Keratinocyte (primary cell): ENCODE measurements around the gene ATP11A.

Experiments
- CTCF ChIP-seq, 3 experiments: IDR thresholded peaks in 1 of 3; conservative IDR thresholded peaks in 1 of 3; optimal IDR thresholded peaks in 1 of 3; 2 replicates in 2 of 3; 3 replicates in 1 of 3; pipeline versions ENCODE3 to v1.5.1; 2011; ENCODE audit warnings: low read length in 3 of 3, mild to moderate bottlenecking in 3 of 3, moderate library complexity in 2 of 3, control low read depth in 1 of 3, inconsistent platforms in 1 of 3; ENCODE audit not compliant: insufficient read depth in 2 of 3; ENCODE audit errors: extremely low read depth in 1 of 3
- EZH2 ChIP-seq: IDR thresholded peaks from one replicate; pipeline ENCODE4 v1.6.1; 2012; ENCODE audit warnings: inconsistent platforms, mild to moderate bottlenecking, low read length, moderate library complexity

- TF ChIP-seq EZH2: no peak
- TF ChIP-seq CTCF (optimal IDR thresholded peaks at IDR 0.05 in 1 of 3, IDR thresholded peaks at IDR 0.05 in 1 of 3, conservative IDR thresholded peaks at IDR 0.05 in 1 of 3; ENCODE audit: extremely low read depth in 1 of 3, insufficient read depth in 2 of 3, low read length in 3 of 3): no peak
These were observed 2.9 kb upstream of the ATP11A start for GRCh38 chr13:112686987-112687386.
